HG02763 (cell line): ENCODE results near the gene NECTIN1.

Experiments used
- ATAC-seq: cut with Tn5 transposase; IDR thresholded peaks from one replicate; pipeline ENCODE4 v1.9.1; 2021; ENCODE audit warnings: mild to moderate bottlenecking, moderate library complexity; ENCODE audit not compliant: unreplicated experiment

The NECTIN1 gene

DNA sequence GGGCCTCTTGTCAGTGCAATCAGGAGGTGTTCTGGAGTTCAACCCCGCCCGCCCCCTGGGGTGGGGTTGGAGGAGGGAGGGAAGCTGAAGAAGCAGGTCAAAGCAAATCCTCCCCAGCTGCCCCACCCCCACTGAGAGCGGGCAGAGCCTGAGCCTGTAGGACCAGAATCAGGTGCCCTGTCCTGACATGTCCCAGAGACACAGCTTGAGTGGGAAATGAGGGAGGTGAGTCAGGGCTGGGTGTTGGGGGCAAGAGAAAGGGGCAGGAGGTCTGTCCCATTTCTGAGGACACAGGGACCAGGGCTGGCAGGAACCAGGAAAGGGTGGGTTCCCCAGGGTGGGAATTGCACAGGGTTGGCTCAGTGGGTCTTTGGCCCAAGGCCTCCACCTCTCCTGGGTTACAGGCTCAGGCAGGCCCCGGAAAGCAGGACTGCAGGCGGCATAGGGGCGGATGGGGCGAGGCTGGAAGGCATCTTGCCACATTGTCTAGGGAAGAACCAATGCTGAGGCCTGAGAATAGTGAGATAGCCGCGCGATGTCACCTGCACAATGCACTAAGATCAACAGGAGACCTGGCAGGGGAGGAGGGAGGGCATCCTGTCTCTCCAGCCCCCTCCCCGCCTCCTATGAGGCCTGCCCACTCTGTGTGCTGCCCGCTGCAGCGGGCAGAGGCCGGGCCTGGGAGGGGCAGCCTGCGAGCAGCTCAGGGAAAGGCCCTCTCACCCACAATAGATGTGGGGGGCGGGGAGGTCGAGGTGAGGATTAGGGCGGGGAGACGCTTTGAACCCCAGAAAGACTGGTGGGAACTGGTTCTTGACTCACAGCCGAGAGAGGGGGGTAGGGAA is 32.4 kb downstream of the NECTIN1 start:
- no peak for ATAC-seq

DNA sequence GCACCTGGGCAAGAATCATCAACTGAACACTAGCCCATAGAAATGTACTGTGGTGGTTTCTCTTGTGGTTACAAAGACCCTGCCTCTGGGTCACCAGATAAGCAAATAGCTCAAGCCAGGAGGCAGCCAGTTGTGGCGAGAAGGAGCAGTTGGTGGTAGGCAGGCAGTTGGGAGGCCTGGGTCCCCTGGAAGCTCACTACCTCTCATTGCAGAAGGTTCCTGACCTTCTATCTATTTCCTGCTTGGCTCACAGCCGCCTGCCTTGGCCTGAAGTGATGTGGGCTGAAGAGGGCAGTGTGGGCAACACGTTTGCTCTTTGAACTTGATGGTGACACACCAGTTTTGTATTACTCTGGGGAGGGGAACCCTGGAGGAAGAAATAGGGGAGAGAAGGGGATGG is 34.7 kb downstream of the NECTIN1 start:
- no peak for ATAC-seq

DNA sequence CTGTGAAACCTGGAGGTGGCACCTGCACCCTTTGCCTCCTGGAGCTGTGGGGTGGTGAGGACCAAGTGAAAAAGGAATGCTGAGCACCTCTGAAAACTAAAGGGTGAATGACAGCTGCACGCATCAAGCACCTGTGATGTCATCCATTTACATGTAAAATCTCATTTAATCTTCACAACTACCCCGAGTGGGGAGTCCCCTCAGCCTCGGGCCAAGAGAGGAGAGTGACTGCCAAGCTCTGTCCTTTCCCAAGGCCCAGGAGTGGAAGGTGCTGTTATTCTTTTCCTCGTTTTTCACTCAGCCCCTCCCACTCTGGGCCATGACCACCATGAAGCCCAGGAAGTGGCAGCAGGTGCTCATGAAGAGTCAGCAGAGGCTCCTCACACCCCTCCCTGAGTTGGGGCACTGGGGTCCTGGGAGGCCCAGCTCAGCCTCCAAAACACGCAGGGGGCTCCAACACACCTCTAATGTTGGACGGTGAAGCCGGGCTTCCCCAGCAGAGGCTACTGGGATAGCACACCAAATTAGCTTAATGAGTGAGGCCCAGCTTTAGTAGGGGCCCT is 35.7 kb downstream of the NECTIN1 start:
- no peak for ATAC-seq

DNA sequence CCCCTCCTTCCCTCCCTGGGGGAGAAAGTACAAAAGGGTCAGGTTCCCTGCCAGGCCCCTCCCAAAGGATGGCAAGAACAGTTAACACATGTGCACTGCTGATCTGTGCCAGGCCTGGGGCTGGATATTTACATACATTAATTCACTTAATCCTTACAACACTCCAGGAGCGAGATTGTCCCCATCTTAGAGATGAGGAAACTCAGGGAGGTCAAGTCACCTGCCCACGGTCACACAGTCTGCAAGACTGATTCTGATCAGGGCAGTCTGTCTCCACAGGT is 36.5 kb downstream of the NECTIN1 start:
- ATAC-seq = no peak

DNA sequence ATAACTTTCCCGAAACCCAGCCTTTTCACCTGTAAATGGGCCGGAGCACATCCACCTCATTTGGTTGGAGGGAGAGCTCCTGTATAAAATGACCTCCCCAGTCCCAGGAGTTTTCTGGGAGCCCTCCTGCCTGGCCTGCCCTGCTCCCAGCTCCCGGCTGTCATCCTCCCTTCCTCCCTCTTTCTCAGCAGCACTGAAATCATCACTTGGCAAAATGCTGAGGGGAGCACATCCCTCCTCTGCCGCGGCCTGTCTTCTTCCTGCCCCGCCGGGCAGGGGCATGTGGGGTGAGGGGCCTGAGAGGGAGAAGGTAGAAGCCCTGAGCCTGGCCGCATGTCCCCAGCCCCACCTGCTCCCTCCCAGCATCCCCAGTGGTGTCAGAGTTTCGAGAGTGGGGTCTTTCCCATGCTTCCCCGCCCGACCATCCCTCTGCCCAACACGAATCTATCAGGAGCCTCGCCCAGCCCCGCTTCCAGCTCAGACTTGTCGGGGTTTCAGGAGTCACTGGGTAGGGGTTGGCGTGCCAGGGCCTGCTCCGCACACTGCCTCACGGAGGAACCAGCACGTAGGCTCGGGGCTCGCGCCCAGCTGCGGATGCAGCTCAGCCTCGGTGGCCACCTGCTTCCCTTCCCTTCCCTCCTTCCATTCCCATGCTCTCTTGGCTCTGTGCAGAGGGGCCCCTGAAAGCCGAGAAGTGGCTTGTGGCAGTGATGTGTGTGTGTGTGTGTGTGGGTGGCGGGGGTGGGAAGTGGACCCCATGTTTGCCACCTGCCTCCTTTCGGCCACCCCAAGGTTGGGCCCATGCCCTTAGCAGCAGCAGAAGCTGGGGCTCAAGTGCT is 37.1 kb downstream of the NECTIN1 start:
- ATAC-seq = no peak

DNA sequence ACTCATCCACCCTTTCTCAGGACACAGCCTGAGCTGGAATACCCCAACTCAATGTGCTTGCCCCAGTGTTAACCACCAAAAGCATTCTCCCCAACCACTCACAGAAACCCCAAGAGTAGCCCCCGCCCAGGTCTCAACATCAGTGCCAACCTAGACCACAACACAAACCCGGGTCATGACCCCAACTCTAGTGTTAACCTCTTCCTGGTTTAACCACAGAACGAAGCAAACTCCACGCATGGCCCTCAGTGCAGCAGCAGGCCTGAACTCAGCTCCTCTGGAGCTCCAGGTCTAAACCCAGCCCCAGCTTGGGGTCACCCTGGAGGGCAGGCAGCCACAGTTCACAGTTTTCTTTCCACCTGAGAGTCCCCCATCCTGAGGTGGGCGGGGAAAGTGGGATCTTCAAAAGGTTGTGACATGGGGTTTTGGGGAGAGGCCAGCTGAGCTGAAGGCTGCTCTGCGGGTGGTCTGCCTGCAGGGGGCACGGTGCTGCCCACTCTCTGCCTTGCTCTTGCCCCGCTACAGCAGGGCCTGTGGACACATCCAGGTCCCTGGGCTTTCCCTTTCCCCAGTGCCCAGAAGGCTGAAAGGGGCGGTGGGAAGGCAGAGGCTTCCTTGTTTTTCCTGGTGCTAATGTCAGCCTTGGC is 37.9 kb downstream of the NECTIN1 start:
- ATAC-seq = no peak

DNA sequence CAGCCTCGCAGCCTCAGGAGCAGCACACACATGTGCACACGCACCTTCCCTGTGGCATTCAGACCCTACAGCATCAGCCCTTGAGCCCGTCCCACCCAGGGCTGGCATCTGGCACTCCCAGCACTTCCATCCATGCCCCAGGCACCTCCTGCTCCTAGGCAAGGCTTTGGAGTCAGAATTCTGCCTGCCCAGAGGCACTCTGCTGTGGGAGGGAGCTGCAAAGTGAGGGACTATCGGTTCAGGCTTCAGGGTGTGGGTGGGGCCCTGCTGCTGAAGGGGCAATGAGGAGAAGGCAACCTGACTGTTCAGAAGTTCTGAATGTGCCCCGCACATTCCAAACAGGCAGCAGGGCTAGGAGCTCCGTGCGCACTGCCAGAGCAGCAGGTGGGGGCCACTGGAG is 39.7 kb downstream of the NECTIN1 start:
- ATAC-seq = no peak

DNA sequence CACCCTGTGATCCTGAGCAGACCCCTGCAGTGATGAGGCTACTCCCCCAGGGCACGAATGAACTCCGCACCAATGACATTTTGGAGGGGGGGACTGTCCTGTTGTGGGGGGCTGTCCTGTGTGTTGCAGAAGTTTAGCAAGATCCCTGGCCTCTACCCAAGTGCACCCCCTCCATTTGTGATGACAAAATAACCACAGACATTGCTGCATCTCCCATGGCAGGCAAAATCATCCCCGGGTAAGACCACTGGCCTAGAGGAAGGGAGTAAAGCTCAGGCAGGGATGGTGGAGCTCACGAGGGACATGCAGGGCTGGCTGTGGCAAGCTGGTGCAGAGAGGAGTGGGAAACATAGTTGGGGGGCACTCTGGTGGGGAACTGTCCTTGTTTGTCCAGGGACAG is 40.6 kb downstream of the NECTIN1 start:
- no peak for ATAC-seq

DNA sequence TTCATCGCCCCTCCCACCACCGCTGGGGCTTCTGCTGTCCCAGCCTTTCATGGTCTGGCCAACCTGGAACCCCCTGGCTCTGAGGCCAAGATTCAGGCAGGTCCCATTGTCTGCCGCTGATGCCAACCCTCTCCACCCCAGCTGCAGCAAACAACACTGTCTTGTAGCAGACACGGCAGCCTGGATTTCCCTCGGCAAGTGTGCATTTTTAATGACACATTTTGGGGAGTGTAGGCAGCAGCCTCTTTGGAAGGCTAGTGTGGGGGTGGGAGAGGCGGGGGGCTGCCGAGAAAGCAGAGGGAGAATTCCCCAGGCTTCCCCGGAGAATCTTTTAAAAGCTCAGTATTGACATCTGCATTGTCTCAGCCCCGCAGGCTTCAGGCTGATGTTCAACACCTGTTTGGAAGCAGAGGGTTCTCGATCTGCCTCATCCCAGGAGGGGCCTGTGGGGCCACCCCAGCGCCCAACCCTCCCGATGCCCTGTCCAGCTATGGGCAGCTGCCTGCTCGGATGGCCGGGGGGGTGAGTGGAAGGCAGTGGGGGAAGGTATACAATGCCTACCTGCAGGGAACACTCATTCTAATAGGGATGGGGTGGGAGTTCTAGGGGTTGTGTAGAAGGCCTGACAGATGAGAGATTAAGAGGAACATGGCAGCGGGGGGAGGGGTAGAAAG is 41.5 kb downstream of the NECTIN1 start:
- ATAC-seq = no peak

DNA sequence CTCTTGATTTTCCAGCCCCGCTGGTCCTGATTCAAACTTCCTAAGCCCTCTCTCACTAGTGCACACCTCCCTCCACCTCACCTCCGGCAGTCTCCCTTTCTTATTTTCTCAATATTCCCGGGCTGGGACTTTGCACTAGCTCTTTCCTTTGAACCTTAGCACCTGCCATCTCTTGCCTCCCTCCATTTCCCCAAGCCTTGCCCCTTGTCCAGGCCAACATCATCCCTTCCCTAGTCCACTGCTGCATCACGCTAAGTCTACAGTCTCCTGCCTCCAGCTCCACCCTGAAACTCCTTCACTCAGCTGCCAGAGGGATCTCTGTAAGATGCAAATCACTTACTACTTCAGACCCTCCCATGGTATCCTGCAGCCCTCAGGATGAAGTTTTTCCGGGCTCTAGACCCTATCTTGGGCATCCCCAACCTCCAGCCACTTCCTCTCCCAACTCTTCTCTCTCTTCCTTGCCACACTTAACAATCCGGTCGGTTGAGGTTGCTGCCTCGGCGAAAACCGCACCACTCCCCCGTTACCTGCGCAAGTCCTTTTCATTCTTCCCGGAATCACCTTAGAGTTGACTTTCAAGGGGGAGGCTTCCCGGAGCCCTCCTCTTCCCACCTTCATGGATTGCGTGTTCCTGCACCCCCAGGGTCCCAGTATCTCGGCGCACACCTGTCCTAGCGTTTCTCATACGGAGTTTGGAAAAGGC is 42.7 kb downstream of the NECTIN1 start:
- no peak for ATAC-seq

DNA sequence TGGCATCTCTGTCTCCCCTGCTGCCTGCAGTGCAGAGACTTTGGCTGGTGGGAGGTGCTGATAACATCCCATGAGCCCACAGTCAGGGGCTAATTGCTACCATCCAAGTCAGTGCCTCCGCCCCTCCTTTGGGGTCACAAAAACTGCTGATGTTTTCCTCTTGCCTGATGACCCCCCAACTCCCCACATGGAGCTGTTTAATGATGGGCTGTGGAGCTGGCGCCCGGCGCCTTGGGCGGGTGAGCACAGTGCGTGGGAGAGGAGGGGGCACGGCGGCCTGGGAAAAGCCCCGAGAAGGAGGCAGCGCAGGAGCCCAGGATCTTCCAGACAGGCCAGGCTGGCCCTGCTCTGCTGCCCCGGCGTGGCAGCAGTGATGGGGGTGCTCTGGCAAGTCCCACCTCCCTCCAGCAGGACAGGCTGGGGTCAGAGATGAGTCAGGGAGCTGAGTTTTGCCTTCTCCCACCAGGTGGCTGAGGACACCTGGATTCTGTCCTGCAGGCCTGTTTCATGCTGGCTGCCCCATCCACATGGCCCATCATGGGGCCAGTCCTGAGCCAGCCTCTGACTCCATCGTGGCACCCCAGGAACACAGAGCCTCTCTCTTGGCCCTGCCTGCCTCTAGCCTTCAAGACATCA is 43.8 kb downstream of the NECTIN1 start:
- ATAC-seq = no peak

DNA sequence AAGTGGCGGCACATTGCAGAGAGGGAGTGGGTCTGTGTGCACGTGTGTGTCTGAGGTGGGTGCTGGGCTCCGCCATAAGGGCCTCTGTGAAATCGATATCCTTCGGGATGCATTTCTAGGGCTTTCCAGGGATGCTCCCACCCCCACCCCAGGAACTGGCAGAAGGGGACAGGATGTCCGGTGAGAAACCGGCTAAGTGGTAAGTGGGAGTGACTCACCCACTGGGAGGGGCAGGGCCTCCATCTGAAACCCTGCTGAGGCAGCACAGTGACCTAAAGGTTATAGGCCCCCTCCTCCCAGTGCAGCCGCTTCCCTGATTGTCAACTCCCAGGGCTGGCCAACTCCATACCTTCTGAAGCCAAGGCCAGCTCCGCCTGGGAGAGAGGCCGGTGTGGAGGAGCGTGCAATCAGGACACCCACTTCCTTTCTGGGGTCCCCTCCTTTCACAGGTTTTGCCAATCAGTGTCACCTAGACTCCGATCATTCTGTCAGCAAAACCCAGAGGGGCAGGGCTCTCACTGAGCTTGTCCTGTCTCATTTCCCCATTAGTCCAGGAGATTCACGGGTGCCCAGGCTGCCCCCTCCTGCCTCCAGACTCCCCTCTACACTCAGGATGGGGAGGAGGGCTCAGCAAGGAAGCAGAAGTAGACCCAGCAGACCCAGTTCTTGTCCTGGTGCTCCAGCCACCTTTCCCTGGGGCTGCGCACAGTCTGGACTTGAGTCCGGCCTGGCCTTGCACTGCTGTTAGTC is 44.5 kb downstream of the NECTIN1 start:
- ATAC-seq = no peak

DNA sequence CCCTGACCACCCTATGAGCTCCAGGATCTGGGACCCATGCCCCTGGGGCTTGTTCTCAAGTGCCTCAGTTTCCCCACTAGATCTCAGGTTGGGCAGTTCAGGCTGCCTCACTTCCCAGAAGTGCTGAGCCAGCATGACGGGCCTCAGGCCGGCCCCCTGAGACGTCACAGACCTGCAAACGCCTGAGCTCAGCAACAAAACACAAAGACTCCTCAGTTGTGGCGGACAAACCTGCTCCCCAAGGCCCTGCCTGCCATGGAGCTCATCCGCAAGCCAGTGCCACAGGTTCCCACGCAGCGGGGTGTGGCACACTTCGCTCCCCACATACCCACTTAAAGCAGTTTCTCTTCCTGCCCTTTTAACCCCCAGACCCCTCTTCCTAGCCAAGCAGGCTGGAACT is 45.2 kb downstream of the NECTIN1 start:
- ATAC-seq = no peak

DNA sequence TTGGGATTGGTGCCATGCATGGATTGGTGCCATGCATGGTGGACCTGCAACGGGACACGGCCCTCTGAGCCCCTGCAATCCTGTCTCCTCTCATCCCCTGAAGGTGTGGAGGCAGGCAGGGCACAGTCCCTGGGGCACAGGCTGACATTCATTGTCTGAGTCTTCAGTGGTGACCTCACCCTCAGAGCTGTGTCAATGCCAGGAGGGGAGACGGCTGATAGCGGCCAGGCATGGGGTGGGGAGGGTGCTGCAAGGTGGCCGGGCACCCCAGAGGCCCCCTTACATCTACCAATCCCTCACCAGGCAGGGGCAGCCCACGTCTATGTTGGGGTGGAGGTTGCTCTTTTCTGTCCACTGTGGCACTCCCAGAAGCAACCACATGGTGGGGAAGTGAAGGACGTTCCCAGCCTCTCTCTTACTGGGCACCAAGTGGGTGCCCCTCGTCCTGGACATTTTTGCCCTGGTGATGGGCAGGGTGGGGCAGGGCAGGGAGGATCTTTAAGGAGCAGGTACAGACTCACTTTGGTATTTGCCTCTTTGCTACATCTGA is 47.6 kb downstream of the NECTIN1 start:
- no peak for ATAC-seq

DNA sequence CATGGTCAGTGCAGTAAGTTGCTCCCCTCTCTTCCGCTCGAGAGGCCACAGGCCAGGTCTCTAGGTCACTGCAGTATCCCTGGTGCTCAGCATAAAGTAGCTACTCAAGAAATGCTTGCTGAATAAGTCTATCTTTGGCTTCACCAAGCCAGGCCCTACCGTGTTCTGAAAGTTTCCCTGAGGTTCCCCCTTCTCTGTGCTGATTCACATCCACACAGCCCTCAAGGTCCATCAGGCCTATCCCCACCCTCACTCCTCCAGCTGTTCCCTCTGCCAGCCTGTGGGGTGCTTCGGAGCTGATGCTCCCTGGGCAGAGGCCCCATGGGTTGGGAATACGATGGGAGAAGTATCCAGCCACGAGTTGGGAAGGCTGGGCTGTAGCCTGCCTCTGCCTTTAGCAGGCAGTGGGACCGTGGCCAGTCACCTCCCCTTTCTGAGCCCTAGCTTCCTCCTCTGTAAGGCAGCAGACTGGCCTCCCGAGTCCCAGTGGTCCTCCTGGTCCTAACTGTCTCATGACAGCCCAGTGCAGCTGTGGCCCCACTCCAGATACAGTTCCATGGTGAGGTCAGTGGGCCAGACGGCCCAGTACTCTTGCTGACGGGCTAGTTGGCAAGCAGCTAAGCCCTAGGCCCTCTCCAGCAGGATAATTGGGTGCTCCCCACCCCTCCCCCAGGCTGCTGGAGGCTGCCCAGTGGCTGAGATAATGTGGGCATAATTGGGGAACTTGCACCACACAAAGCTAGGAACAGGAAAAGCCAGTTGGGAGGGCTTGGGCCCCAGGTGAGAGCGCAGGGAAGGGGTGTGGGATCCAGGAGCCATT is 48.2 kb downstream of the NECTIN1 start:
- no peak for ATAC-seq

DNA sequence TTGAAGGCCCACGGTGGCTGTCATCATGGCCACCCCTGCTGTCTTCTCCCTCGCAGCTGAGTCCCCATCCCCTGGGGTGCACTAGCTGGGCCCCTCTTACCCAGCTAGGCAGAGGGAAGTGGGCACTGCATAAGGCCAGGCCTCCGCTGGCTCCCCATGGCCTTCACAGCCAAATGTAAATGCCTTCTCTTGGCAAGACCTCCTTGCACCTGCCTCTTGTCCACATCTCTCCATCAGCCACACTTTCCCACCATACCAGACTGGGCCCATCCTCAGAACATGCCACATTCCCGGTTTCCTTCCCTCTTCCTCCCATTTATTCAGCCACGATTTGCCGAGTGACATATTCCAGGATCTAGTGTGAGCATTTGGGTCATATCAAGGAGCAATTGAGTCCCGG is 49.7 kb downstream of the NECTIN1 start:
- no peak for ATAC-seq

DNA sequence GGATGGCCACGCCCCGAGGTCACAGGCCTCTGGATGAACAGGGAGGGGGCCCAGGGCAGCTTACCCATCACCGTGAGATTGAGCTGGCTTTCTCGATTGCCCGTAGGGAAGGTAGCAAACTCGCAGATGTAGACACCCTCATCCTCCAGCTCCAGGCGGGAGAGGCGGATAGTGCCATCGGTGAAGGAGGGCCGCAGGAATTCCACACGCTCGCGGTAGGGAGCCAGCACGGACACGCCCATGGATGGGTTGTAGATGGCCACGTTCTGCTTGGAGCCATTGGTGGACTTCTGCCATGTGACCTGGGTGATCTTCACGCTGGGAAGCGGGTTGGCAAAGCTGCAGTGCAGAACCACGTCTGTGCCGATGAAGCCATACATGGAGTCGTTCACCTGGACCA is 50.6 kb downstream of the NECTIN1 start:
- no peak for ATAC-seq

DNA sequence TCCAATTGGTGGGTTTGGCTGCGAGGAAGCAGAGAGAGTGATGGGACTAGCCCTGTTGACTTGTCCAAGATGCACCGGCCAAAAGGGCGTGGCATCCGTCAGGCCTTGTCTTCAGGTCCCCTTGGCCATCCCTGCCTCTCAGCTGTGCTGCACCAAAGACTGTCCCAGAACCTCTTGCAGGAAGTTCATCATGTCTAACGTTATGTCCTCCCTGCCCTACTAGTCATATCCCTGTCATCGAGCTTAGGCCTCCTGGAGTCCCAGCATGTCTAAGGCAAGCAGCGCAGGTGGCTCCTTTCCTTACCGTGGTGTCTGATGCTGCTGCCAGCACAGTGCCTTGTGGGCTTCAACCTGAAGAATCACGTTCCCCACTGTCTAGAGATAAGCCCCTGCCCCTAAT is 51.2 kb downstream of the NECTIN1 start:
- no peak for ATAC-seq
